Stimulated activated CD4-positive, alpha-beta T cell treated with anti-CD3 and anti-CD28 coated beads, Interleukin-15, amount 100 ng/mL, for 48 hours (primary cell): Measurements from ENCODE around the gene SV2C.
"Not testable (repeated sequence)": the region's sequence is repeated elsewhere in the genome, so short reads cannot be mapped to it uniquely, and the experiment has no call there.

Experiments
- DNase-seq, 2 donors: peaks; one replicate each; pipeline ENCODE4 v3.0.0-alpha.2; 2020; ENCODE audit warnings: low read depth in 2 of 2

SV2C gene

DNA sequence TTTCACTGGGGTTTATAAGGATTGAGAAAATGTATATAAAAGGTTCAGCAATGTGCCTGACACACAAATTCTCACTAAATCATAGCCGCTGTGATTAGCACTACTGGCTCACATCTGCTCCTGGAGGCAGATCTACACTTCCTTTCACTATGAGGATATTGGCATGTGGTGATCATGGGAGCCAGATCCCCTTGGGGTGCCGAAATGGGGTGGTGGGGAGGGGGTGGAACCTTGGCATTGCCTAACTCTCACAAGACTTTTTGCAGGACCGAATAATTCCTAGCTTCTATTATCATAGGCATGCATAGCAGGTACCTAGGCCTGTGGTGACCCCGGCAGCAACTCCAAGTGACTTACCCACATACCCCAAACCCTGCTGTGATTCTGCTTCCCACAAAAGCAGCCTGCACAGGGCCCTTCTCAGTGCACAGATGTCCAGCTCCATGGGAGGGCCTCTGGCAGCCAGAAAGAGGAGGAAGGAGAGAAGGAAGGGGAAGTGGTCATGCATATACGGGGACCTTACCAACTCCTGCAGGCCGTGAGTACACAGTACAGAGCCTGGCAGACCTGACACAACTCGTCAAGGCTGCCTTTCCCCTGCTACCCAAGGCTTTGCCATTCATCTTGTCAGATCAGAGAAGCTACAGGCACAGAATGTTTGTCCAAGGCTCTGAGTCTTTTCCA lies 258.6 kb downstream of the SV2C start:
- no peak for DNase-seq

DNA sequence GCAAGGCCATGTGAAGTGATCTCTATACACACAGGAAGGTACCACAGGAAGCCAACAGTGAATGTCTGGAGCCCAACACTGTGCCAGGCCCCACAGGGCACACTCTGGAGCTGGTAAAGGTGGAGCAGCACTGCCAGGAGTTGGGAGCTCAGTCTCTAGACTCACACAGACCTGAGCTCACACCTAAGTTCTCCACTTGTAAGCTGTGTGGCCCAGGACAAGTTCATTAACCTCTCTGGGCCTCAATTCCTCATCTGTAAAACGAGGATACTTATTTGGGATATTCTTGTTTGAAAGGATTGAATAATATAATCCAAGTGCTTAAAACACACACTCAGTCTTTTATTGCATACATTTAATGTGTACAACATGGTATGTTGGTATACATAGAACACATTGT lies 259.3 kb downstream of the SV2C start:
- DNase-seq: no peak

DNA sequence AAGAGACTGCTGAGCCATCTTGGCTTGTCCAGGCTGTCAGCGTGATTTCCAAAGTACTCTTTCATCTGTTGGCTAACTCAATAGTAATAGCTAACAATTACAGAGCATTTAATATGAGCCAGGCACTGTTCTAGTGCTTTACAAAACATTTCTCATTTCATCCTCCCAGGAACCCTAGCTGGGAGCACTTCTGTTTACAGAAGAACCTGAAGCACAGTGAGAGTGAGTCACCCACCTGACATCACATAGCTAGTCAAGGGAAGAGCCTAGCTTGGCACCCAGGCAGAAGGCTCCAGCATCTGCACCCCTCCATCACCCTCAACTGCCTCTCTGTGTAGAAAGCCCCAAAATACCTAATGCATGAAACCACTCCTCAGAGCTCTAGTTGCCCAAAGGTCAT lies 262.4 kb downstream of the SV2C start:
- no peak for DNase-seq

- no peak for DNase-seq
Measured at GRCh38 chr5:76351176-76351575, 268.0 kb downstream of the SV2C start.

GRCh38 chr5:76351577-76351976 lies 268.4 kb downstream of the SV2C start:
- no peak for DNase-seq

- no peak for DNase-seq
Measured at GRCh38 chr5:76356887-76357286, 273.7 kb downstream of the SV2C start.

- no peak for DNase-seq
Measured at GRCh38 chr5:76363352-76364225, 280.4 kb downstream of the SV2C start.

DNA sequence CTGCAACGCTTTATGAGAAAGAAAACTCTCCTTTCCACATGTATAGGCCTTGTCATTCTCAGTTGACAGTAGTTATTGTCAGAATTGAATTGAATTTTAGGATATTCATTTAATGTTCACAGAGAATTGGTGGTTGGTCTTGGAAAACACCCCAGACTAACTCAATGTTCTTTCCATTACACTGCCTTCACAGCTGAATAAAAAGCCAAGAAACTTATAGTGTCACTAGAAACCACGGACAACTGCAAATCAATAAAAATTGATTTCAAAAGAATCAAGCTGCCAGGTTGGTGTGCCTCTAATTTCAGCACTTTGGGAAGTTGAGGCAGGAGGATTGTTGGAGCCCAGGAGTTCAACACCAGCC lies 281.0 kb downstream of the SV2C start:
- DNase-seq: no peak

GRCh38 chr5:76365561-76365960 lies 282.4 kb downstream of the SV2C start:
- DNase-seq: no peak

DNA sequence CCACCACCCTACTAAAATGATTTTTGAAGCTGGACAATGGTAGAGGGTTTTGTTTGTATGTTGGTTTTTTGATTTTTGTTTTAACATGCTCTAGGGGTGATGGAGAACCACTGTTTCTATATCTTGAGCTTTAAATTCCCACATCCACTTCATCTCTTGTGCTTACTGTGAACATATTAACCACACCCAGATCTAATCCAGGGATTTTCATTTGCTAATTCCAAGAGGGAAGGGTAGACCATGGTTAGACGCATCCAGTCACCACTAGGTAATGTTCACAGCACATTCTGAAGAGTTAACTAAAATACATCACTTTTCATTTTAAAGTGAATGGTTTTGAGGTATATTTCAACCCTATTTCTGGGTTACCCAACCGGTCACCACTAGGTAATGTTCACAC lies 283.4 kb downstream of the SV2C start:
- DNase-seq: no peak

GRCh38 chr5:76367623-76368371 lies 284.6 kb downstream of the SV2C start:
- DNase-seq: peak; percentile 18 to 30

- no peak for DNase-seq
Measured at GRCh38 chr5:76368941-76369340, 285.8 kb downstream of the SV2C start.

DNA sequence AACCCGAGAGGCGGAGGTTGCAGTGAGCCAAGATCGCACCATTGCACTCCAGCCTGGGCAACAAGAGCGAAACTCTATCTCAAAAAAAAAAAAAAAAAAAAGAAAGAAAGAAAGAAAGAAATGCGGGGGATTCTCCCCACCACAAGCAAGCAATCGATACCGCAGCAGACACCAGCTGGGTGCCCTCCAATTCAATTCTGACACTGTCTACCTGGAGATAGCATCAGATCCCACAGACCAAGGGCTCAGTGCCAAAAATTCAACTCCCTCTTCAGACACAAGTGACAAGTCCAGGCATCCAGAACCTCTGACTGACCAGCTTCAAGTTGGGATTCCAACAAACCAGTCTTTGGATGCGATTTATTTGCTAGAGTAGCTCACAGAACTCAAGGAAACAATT lies 286.5 kb downstream of the SV2C start:
- not testable (repeated sequence) for DNase-seq

- DNase-seq: no peak
Measured at GRCh38 chr5:76371960-76372322, 288.8 kb downstream of the SV2C start.

DNA sequence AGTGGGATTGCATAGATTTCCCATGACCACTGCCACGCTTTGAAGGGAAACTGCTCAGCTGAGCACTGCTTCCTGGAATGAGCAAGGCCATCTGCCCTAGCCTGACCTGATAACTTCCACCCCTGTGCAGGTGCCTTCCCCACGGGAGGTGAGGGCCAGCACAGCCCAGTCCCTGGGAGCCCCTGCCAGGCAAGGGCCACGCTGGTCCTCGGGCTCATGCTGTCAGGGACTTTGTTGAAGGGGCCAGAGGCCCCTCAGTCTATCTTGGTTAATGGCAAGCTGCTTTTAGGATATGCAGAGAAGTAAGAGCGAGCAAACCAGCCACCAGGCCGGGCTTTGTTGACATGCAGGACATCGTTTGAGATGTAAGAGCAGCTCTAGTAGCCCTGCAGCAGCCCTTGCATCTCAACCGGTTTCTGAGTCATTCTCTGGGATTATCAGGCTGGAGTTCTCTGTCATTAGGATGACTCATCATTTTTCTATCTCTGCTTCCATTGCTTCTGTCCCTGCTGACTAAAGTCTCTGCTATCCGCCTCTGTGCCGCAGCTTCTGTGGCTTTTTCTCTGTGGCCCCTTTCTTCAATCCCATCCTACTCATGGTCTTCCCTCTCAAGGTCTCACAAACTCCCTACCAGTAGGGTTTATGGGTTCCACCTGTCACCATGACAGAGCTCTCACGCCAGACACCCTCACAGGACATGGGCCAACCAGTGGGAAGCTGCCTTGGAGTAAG lies 289.3 kb downstream of the SV2C start:
- DNase-seq: no peak

DNA sequence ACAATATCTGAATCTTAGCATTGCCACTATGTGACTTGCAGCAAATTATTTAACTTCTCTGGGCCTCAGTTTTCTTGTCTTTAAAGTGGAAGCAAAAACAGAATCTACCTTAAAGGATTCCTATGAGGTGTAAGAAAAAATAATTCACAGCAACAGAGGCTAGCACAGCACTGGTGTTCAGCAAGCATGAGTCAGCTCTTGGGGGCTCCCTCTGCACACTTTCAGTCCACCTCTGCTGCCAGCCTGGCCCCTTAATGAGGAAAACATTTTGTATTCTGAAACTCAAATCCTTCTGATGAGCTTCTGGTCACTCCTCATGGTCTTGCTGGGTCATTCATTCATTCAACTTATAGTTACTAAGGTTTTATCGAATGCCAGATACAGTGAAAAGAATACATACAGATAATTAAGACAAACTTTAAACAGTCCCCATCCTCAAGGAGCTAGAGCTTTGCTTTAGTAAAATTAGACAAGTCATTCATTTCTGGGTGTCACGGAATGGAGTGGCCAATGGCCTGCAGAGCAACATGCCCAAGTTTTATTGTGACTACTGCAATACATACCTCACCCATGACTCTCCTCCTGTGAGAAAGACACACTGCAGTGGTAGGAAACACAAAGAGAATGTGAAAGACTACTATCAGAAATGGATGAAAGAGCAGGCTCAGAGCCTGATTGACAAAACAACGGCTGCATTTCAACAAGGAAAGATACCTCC lies 293.1 kb downstream of the SV2C start:
- DNase-seq: no peak

DNA sequence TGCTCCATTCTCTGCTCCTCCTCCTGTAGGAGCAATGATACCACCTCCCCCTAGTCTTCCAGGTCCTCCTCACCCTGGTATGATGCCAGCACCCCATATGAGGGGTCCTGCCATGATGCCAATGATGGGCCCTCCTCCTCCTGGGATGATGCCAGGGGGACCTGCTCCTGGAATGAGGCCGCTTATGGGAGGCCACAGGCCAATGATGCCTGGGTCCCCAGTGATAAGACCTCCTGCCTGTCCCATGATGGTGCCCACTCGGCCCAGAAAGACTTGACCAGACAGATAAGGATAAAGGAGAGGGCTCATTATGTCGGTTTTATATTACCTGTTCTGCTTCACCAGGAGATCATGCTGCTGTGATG lies 293.7 kb downstream of the SV2C start:
- no peak for DNase-seq

DNA sequence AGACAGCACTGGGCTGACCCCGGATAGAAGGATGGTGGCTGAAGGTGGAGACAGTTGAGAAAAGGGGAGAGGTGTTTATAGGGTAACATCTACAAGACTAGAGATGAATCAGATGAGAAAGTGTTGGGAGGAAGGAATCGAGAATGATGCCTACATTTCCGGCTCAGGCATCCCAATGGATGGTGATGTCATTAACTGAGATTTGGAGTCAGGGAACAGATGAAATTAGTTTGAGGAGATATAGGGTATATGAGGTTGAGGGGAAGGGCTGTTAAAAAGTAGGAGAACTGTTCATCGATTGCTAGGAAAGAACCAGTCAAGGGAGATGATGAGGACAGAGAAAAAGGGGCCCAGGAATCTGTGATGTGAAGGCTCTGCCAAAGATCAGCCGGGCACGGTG lies 295.2 kb downstream of the SV2C start:
- no peak for DNase-seq

GRCh38 chr5:76379316-76379715 lies 296.1 kb downstream of the SV2C start:
- no peak for DNase-seq

GRCh38 chr5:76379855-76380254 lies 296.7 kb downstream of the SV2C start:
- no peak for DNase-seq

DNA sequence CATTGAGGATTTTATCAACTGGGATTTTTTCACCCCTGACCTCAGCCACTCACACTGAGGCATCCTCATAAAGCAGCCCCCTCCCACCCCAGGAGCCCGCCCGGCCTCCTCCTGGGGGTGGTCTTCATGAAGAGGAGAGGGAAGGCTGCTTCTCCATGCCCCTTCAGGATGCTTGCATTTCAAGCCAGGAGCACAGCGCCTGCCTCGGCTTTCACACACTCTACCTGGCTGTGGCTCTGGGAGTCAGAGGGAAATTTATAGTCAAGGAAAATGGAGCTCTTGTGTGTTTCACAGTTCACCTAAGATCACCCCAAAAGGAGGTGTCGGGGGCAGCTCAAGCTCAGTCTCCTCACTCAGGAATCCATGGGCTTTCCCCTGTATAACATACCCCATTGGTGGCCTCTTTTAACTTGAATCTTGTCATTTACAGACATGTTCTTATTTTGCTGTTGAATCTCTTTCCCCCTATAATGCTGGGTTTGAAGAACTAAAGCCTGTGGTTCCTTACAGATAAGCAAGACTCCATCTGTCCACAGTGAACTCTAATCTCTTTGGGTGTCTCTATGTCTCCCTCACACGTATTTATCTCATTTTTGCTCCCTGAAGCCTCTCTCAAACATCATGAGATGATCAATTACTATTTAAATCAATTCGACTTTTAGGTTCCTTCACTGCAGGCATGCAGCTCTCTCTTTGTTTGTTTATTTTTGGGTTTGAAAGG lies 297.3 kb downstream of the SV2C start:
- DNase-seq: no peak
